ENCODE results near the gene BLNK.

DNA sequence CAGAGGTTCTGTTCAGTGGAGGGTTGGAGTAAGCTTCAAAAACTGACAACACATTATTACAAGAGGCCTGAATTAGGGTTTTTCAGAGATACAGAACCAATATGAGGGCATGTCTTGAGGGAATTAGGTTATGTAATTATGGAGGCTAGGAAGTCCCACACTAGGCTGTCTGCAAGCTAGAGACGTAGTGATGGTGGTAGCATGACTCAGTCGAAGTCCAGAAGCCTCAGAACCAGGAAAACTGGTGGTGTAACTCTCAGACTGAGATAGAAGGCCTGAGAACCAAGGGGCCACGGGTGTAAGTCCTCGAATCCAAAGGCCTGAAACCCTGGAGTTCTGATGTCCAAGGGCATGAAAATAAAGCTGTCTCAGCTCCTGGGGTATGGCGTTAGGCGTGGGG, 105.6 kb downstream of the BLNK start:
- TF ChIP-seq, protein P1, sequence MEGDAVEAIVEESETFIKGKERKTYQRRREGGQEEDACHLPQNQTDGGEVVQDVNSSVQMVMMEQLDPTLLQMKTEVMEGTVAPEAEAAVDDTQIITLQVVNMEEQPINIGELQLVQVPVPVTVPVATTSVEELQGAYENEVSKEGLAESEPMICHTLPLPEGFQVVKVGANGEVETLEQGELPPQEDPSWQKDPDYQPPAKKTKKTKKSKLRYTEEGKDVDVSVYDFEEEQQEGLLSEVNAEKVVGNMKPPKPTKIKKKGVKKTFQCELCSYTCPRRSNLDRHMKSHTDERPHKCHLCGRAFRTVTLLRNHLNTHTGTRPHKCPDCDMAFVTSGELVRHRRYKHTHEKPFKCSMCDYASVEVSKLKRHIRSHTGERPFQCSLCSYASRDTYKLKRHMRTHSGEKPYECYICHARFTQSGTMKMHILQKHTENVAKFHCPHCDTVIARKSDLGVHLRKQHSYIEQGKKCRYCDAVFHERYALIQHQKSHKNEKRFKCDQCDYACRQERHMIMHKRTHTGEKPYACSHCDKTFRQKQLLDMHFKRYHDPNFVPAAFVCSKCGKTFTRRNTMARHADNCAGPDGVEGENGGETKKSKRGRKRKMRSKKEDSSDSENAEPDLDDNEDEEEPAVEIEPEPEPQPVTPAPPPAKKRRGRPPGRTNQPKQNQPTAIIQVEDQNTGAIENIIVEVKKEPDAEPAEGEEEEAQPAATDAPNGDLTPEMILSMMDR (IDR thresholded peaks at IDR 0.05): no peak
- TF ChIP-seq ZFX (IDR thresholded peaks at IDR 0.05; ENCODE audit: borderline replicate concordance): no peak

Data from 22Rv1 (cell line).